HuH-7 (cell line): Measurements from ENCODE around the gene SSR2.

Experiments
- DNase-seq: peaks from one replicate; pipeline ENCODE4 v3.0.0; 2011; ENCODE audit warnings: low spot score

SSR2 gene

DNA sequence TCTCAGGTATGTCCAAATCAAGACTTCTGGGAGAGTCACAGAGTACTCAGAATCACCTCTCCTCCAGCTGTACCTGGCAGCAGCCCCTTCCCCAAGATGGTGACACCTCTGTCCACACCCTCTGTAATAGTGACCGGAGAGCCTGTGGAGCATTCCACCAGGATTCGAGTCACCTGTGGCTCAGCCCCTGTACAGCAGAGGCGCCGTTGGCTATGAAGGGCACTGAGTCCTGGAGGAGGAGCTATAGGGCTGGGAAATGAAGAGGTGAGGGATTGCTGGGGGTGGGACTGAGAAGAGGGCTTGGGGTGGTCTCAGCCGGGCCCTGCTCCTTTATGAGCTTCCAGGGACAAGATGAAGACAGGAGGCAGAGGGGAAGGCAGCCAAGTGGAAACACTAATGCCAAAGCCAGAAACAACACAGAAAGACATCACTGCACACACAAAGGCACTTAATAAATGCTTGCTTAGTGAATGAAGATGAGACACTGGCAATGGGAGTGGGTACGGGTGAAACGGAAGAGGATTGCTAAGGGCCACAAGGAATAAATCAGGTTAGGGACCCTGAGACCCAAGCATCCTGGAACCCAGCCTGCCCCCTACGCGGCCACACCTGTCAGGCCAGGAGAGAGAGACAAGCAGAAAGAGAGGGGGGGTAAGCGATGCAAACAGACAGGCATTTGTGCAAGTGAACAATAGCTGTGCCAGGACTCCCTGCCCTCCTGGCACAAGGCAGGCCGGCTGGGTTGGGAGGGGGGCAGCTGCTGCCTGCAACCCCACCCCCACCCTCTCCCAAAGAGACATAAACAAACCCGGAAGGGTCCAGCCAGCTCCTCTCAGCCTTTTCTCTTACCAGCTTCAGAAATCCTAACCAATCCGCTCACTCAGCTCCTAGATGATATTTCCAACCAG is 46.3 kb downstream of the SSR2 start:
- DNase-seq: no peak

DNA sequence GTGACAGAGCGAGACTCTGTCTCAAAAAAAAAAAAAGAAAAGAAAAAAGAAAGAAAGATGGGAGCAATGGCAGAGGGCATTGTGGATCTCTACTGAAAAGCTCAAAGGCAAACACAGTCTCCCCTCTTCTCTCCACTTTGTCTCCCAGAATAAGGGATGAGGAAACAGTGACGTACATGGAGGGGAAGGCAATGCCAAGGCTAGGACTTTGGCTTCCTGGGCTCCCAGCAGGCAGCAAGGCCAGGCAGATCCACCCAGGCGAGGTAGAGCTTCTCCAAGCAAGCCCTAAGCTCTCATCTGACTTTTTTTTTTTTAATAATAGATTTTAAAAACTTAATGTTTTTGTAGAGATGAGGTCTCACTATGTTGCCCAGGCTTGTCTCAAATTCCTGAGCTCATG is 47.0 kb downstream of the SSR2 start:
- DNase-seq: no peak

DNA sequence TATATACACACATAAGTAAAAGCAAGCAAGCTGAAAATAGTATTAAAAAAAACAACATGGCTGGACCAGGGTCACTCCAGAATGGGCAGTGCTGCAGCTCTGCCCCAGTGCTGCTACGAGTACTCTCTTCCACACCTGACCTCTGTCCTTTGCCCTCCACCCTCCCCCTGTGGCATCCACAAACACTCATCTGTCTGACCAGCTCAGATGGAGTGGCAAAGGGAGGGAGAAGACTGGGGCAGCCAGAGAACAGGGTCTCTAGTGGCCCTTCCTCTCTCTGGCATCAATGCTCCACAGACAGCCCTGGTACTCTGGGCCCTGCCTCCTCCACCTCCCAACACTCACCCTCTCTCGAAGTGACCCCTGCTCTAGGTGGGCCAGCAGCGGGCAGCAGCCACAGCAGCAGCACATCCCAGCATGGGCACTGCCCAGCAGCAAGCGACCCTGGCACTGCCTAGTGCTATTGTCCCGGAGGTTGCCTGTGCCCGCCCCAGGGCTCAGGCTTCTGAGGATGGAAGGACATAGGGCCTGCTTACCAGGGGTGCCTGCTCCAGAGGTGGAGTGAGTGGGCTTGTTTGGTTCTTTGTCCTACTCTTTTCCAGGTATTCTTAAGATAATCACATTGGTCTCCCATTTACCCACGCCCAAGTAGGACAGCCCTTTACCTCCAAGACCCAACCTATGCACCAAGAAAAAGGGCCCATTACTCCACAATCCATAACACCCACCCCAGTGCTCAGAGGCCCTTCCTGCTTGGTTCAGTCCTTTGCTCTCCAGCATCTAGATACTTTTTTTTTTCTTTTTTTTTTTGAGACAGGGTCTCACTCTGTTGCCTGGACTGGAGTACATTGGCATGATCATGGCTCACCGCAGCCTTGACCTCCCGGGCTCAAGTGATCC is 48.6 kb downstream of the SSR2 start:
- DNase-seq: no peak

DNA sequence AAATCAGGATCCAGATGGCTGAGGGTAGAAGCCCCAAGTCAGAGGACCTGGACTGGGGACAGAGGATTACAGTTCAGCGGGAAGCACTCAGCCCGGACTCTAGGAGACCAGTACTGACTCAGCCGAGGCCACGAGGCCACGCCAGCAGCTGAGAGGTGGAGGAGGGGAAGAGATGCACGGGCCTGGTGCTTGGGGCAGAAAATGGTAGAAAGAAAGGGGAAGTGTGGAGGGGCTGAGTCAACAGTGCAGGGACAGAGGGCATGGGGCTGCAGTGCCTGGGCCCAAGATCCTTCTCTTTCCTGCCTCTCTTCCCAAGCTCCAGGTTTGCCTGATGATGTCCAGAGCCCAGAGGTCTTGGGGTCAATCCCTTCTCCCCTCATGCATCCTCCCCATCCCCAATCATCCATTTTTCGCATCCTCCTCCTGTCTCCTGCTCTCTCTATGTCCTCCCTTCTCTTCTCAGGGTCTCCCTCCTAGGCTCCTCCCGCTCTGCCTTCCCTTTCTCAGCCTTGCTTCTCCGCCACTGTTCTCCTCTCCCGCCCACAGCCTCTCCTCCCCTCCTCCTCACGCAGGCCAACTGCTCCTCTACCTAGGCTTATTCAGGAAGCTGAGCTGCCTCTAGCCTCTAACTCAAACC is 50.1 kb downstream of the SSR2 start:
- DNase-seq: no peak

DNA sequence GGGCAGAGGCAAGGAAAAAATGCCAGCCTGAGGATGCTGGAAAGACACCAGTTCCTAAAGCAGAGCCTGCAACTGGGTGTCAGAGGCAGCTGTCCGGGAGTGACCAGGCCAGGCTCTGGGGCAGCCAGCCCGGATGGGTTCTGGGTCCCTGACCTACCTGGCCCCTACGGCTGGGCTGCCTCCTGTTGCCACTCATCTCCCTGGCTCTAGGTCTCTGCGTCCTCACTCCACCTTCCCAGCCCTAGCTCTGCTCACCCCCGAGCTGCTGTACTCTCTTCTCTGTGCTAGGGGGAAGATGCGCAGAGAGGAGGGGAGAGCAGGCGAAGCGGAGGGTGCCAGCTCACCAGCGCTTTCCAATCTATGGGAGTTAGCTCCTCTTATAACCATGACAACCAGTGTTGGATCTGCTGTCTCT is 51.4 kb downstream of the SSR2 start:
- no peak for DNase-seq

DNA sequence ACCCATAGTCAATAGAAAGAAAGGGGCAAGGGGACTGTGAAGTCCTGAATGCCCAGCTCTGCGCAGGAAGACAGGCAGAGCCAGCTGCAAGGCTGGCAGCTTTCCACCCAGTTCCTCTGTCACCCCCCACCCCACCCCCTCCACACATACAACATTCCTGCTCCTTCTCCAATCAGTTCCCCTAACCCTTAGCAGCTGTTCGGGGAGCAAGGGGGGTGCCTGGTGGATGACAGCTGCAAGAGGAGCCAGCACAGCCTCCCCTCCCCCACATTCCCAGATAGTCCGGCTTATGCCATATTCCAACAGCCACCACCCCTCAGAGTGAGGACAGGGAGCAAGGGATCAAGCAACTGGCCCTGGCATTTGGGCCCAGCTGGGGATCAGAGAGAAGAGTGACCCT is 52.1 kb downstream of the SSR2 start:
- DNase-seq: no peak

DNA sequence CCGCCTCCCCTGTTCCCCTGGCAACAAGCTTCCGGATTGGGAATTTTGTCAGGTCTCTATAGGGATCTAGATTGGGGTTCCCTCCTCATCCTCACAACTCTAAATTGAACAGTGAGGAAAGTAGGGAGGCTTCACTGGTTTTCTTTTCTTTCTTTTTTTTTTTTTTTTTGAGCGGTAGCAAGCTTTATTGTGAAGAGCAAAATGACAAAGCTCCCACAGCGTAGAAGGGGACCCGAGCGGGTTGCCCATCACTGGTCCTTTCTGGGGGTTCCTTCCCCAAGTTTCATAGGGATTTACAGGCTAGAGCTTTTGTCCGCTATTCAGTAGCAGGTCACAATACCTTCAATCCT is 52.7 kb downstream of the SSR2 start:
- DNase-seq: no peak

DNA sequence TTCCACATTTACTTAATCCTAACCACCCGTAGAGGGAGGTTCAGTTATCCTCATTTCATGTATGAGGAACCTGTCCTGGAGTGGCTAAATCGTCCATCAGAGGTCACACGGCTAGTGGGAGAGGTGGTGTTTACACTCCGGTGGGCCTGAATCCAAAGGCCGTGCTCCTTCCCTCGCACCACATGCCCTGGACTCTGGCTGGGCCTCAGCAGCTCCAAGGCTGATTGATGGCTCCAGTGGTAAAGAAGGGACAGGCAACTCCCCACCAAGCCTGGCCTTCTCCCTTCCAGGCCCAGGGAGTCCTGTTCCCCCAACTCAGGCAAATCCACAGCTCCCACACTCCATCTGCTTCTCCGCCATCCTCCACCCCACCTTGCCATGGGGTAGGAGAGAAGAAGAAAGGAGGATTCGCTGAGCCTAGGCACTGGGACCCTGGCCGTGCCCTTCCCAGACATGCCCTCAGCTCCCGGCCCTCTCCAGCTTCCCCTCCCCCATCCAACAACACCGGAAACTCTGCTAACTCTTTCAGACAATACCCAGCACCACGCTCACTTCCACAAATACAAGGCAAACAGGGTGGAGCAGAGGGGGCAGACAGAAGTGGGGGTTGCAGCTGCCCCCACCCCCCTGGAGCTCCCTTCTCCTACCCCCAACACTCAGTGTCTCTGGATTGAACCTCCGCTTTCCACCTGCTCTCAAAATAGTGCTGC is 53.3 kb downstream of the SSR2 start:
- DNase-seq: peak; percentile 43

DNA sequence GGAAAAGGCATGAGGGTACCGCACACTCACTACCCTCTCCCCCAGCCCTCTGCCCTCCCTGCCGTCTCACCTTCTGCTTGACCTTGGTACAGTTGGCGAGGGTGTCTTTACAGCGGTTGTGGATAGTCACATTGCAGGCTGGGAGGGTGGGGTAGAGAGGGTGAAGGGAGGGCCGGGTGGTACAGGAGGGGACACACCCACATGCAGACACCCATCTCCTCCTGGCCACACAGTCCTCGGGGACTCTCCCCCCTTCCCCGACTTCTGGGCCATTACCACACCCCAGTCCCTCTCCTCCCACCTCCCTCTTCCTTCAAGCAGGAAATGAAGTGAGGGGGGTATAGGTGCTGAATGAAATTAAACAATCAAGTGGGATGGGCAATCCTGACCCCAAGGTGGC is 54.0 kb downstream of the SSR2 start:
- DNase-seq: no peak

DNA sequence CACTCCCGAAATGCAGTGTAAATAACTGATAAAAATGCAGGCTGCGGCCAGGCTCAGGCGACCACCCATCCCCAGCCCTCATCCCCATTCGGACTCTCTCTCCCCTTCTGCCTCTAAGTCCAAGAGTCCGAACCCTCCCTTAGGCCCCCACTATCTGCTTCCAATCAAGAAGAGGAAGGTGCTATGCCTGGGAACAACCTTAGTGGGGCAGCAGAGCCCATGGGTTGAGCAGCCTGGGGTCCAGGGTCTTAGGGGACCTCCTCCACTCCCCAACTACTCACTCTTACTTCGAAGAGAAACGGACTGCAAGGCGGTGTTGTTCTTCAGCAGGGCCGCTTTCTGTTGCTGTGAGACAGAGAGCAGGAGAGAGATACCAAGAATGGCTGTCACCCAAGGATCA is 54.6 kb downstream of the SSR2 start:
- no peak for DNase-seq

DNA sequence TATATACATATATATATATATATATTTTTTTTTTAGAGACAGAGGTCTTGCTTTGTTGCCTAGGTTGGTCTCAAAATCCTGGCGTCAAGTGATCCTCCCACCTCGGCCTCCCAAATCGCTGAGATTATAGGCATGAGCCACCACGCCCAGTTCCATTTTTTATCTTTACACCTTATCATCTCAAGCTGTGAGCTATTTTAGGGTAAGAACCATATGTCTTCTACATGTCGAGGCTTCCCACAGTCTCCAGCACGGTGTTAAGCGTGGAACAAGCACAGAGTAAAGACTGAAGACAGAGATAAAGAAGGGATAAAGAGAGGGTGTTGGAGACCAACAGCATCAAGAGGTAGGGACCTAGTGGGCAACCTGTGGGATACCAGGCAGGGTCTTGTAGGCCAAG is 56.6 kb downstream of the SSR2 start:
- DNase-seq: no peak

DNA sequence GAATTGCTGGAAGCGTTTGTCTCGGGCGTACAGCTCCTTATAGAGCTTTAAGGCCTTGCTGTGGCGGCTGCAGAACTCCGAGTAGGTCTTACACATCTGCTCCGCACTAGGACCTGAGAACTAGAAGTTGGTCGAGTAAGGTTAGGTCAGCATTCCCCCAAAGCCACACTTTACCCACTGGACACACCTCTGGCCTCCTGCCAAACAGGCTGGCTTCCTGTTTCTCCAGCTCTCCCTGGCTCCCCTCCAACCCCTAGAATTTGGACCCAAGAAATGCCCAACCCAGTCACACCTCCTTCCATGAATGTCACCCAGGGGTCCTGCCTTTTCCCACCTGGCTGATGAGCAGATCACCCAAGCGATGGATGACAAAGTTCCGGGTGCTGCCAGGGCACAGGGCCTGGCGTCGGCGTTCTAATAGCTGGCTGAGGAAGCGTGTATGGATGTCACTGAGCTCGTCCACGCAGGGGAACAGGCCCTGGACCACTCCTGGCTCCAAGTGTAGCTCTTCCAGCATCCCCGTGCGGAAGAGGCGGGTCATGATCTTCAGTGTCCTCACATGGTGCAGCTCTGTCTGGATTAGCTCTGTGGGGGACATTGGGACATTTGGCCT is 58.0 kb downstream of the SSR2 start:
- no peak for DNase-seq

DNA sequence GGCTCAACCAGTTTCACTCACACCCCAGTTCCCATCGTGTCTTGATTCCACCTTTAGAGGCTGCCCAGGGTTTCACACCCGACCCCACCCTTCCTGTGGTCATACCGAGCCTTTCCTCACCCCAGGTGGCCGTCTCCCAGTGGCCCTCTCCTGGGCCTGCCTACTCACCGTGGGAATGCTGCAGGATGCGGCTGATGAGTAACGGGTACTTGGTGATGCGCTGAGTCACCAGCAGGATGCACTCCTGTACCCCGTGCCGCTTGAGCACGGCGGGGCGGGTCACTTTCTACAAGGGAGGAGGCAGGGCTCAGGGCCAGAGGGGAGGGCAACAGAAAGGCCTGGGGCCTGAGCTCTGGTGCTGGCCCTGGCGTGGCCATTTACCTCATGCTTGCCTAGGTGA is 58.8 kb downstream of the SSR2 start:
- DNase-seq: no peak

DNA sequence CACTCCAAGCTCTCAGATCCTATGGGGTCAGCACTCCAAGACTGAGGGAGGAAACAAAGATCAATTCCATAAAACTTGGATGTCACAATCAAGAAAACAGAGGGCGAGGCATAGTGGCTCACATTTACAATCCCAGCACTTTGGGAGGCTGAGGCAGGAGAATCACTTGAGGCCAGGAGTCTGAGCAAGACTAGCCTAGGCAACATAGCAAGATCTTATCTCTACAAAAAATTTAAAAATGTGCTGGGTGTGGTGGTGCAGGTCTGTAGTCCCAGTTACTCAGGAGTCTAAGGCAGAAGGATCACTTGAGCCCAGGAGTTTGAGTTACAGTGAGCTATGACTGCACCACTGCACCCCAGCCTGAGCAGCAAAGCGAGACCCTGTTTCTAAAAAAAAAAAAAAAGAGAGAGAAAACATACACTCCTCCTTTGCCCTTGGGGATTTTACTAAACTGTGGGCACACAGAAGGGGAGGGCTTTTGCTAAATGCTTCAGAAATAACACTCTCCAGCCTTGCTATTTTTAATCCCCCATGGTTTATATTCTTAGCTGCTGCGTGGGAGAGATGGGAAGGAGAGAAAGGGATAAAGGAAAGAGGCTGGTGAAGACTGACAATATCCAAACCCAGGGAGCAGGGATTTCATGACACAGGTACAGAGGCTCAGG is 60.5 kb downstream of the SSR2 start:
- no peak for DNase-seq
